H9 (cell line): Measurements from ENCODE around the gene PNKD. TPM values are rescaled to one million over a fixed set of nuclear protein-coding genes. Genes with fewer than 3 reads are reported as not detected.

Experiments used
- DNase-seq: peaks from one replicate; pipeline ENCODE4 v3.0.0-alpha.2; 2017
- H2AFZ ChIP-seq: one replicate; pipeline ENCODE4 v1.6.1; 2013; ENCODE audit warnings: mild to moderate bottlenecking, low read length, control low read depth, moderate library complexity
- H2AK5ac ChIP-seq: 2 replicates; pipeline ENCODE4 v1.6.1; 2013; ENCODE audit warnings: low read length, control low read depth, mixed read lengths; ENCODE audit not compliant: insufficient read length
- H2BK120ac ChIP-seq: one replicate; pipeline ENCODE4 v1.6.1; 2013; ENCODE audit warnings: low read depth, mild to moderate bottlenecking, low read length, control low read depth, inconsistent platforms; ENCODE audit not compliant: poor library complexity, severe bottlenecking
- H2BK12ac ChIP-seq: 2 replicates; pipeline ENCODE4 v1.6.1; 2013; ENCODE audit warnings: low read length, control low read depth, mixed read lengths, low read depth; ENCODE audit not compliant: insufficient read length
- H2BK15ac ChIP-seq: 2 replicates; pipeline ENCODE4 v1.6.1; 2013; ENCODE audit warnings: low read depth, low read length, control low read depth
- H2BK20ac ChIP-seq: one replicate; pipeline ENCODE4 v1.6.1; 2013; ENCODE audit warnings: low read depth, mild to moderate bottlenecking, low read length, control low read depth, inconsistent platforms; ENCODE audit not compliant: poor library complexity, severe bottlenecking
- H2BK5ac ChIP-seq: 2 replicates; pipeline ENCODE4 v1.6.1; 2013; ENCODE audit warnings: low read length, control low read depth, mixed read lengths; ENCODE audit not compliant: insufficient read length
- H3K14ac ChIP-seq: 2 replicates; pipeline ENCODE4 v1.6.1; 2013; ENCODE audit warnings: low read length, control low read depth; ENCODE audit not compliant: insufficient read depth
- H3K18ac ChIP-seq: 2 replicates; pipeline ENCODE4 v1.6.1; 2013; ENCODE audit warnings: low read depth, mild to moderate bottlenecking, mixed read lengths, low read length, control low read depth; ENCODE audit not compliant: insufficient read length
- H3K23ac ChIP-seq: 2 replicates; pipeline ENCODE4 v1.6.1; 2013; ENCODE audit warnings: low read length, control low read depth, mixed read lengths, low read depth; ENCODE audit not compliant: insufficient read length
- H3K23me2 ChIP-seq: 2 replicates; pipeline ENCODE4 v1.6.1; 2013; ENCODE audit warnings: low read depth, mild to moderate bottlenecking, mixed read lengths, low read length, control low read depth; ENCODE audit not compliant: insufficient read length, poor library complexity, severe bottlenecking
- H3K27ac ChIP-seq: 2 replicates; pipeline ENCODE4 v1.5.1; 2013; ENCODE audit warnings: low read length, control low read depth, mixed read lengths, low read depth; ENCODE audit not compliant: insufficient read length
- H3K27me3 ChIP-seq: 2 replicates; pipeline ENCODE4 v1.6.1; 2013; ENCODE audit warnings: low read length, control low read depth, inconsistent platforms; ENCODE audit not compliant: insufficient read depth
- H3K4ac ChIP-seq: 2 replicates; pipeline ENCODE4 v1.6.1; 2013; ENCODE audit warnings: low read depth, mild to moderate bottlenecking, control low read depth, inconsistent platforms, low read length, moderate library complexity
- H3K4me1 ChIP-seq: 2 replicates; pipeline ENCODE4 v1.6.1; 2013; ENCODE audit warnings: low read length, control low read depth, inconsistent platforms; ENCODE audit not compliant: insufficient read depth
- H3K4me2 ChIP-seq: 2 replicates; pipeline ENCODE4 v1.6.1; 2013; ENCODE audit warnings: low read length, control low read depth, mixed read lengths; ENCODE audit not compliant: insufficient read length, insufficient read depth
- H3K56ac ChIP-seq: 2 replicates; pipeline ENCODE4 v1.6.1; 2013; ENCODE audit warnings: low read depth, mild to moderate bottlenecking, mixed read lengths, low read length, control low read depth; ENCODE audit not compliant: insufficient read length
- H3K79me1 ChIP-seq: 2 replicates; pipeline ENCODE4 v1.6.1; 2013; ENCODE audit warnings: low read depth, mild to moderate bottlenecking, moderate library complexity, low read length, control low read depth, inconsistent platforms; ENCODE audit not compliant: insufficient read depth, poor library complexity, severe bottlenecking
- H3K79me2 ChIP-seq: 2 replicates; pipeline ENCODE4 v1.6.1; 2013; ENCODE audit warnings: low read length, control low read depth, inconsistent platforms; ENCODE audit not compliant: insufficient read depth
- H3K9ac ChIP-seq: 2 replicates; pipeline ENCODE4 v1.6.1; 2013; ENCODE audit warnings: low read length, control low read depth, mixed read lengths; ENCODE audit not compliant: insufficient read length; ENCODE audit errors: extremely low read depth
- H3K9me3 ChIP-seq: one replicate; pipeline ENCODE4 v1.6.1; 2013; ENCODE audit warnings: low read depth, low read length, inconsistent platforms; ENCODE audit not compliant: control insufficient read depth
- H3T11ph ChIP-seq: one replicate; pipeline ENCODE4 v1.6.1; 2013; ENCODE audit warnings: mild to moderate bottlenecking, low read length, control low read depth, inconsistent platforms
- H4K20me1 ChIP-seq: one replicate; pipeline ENCODE4 v1.6.1; 2013; ENCODE audit not compliant: control insufficient read depth, insufficient read length, insufficient read depth
- H4K5ac ChIP-seq: 2 replicates; pipeline ENCODE4 v1.6.1; 2013; ENCODE audit warnings: low read depth, mild to moderate bottlenecking, mixed read lengths, low read length, control low read depth; ENCODE audit not compliant: insufficient read length
- H4K8ac ChIP-seq: replicated peaks from 2 replicates; pipeline ENCODE4 v1.6.1; 2013; ENCODE audit warnings: low read length, control low read depth, mixed read lengths, low read depth; ENCODE audit not compliant: insufficient read length
- H4K91ac ChIP-seq: 2 replicates; pipeline ENCODE4 v1.6.1; 2013; ENCODE audit warnings: low read depth, mild to moderate bottlenecking, moderate library complexity, mixed read lengths, low read length, control low read depth; ENCODE audit not compliant: insufficient read length
- H3K27ac Mint-ChIP-seq, 3 experiments: 2 replicates in 2 of 3; 3 replicates in 1 of 3; pipeline ENCODE4 v1.8.0; 2020 to 2021; ENCODE audit warnings: mixed read lengths in 3 of 3, mild to moderate bottlenecking in 1 of 3, moderate library complexity in 1 of 3
- H3K27me3 Mint-ChIP-seq: 2 replicates; pipeline ENCODE4 v1.8.0; 2021; ENCODE audit warnings: low read depth, mild to moderate bottlenecking, moderate library complexity, mixed read lengths
- H3K36me3 Mint-ChIP-seq, 3 experiments: 2 replicates in 2 of 3; 3 replicates in 1 of 3; pipeline ENCODE4 v1.8.0; 2020 to 2021; ENCODE audit warnings: low read depth in 3 of 3, mixed read lengths in 3 of 3; ENCODE audit not compliant: insufficient read depth in 1 of 3
- H3K4me1 Mint-ChIP-seq, 2 experiments: 2 replicates each; pipeline ENCODE4 v1.8.0; 2020; ENCODE audit warnings: mixed read lengths in 2 of 2
- H3K4me3 Mint-ChIP-seq, 2 experiments: 2 replicates in 1 of 2; 3 replicates in 1 of 2; pipeline ENCODE4 v1.8.0; 2020 to 2021; ENCODE audit warnings: mild to moderate bottlenecking in 2 of 2, mixed read lengths in 2 of 2, moderate library complexity in 1 of 2
- H3K9me3 Mint-ChIP-seq, 2 experiments: 2 replicates in 1 of 2; 3 replicates in 1 of 2; pipeline ENCODE4 v1.8.0; 2020; ENCODE audit warnings: mild to moderate bottlenecking in 2 of 2, mixed read lengths in 2 of 2, moderate library complexity in 1 of 2
- WGBS: extraction: QIAGEN DNeasy Blood & Tissue Kit; methylation state at CpG from one replicate; pipeline ENCODE4 v1.1.7; 2013; ENCODE audit warnings: missing lambda C conversion rate, low lambda C conversion rate, mixed read lengths; ENCODE audit not compliant: insufficient read length; ENCODE audit errors: extremely low coverage; 5-methylcytosine and 5-hydroxymethylcytosine counted together
- total RNA-seq: library from RNA; stranded (reverse); gene quantifications from 2 replicates; pipeline ENCODE4 v1.2.1, GENCODE V29; 2021
- TF ChIP-seq, protein P1 (sequence below): fragments of 200-600 bp; sonication (generic); conservative IDR thresholded peaks from 3 replicates; pipeline ENCODE4 v1.8.0; 2021; ENCODE audit warnings: antibody characterized with exemption, mild to moderate bottlenecking

Gene PNKD
- total RNA-seq, 1 experiment from 2014 or later, result 31.6 TPM

GRCh38 chr2:218271487-218271797 lies 1.1 kb downstream of the PNKD start:
- H2AFZ ChIP-seq, result no peak overlapping the region
- no peak overlapping the region for H2BK12ac ChIP-seq
- no peak overlapping the region for H3K18ac ChIP-seq
- no peak overlapping the region for H2BK5ac ChIP-seq
- peaks cover 18 to 21% of the 10 kb centered on the region in 2 experiments for H3K4me1 Mint-ChIP-seq
- no peaks in the 10 kb centered on the region for H4K20me1 ChIP-seq
- H3T11ph ChIP-seq, result no peak overlapping the region
- no peak overlapping the region for H3K27ac ChIP-seq
- H3K9me3 Mint-ChIP-seq, result no peaks in the 10 kb centered on the region
- H3K23me2 ChIP-seq, result peaks cover 9% of the 10 kb centered on the region
- H3K79me2 ChIP-seq, result no peaks in the 10 kb centered on the region
- TF ChIP-seq, protein P1, sequence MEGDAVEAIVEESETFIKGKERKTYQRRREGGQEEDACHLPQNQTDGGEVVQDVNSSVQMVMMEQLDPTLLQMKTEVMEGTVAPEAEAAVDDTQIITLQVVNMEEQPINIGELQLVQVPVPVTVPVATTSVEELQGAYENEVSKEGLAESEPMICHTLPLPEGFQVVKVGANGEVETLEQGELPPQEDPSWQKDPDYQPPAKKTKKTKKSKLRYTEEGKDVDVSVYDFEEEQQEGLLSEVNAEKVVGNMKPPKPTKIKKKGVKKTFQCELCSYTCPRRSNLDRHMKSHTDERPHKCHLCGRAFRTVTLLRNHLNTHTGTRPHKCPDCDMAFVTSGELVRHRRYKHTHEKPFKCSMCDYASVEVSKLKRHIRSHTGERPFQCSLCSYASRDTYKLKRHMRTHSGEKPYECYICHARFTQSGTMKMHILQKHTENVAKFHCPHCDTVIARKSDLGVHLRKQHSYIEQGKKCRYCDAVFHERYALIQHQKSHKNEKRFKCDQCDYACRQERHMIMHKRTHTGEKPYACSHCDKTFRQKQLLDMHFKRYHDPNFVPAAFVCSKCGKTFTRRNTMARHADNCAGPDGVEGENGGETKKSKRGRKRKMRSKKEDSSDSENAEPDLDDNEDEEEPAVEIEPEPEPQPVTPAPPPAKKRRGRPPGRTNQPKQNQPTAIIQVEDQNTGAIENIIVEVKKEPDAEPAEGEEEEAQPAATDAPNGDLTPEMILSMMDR, result no peak
- H3K9ac ChIP-seq, result no peak overlapping the region
- H3K27me3 Mint-ChIP-seq, result no peaks in the 10 kb centered on the region; the same call in 1 of the 2 replicates
- WGBS, result no CpG with 5 or more reads among the region's 4 CpGs
- peak overlapping the region; percentile 97 for H3K4me2 ChIP-seq
- H2BK15ac ChIP-seq, result no peak overlapping the region
- no peak overlapping the region for H4K91ac ChIP-seq
- H2AK5ac ChIP-seq, result no peak overlapping the region
- H3K56ac ChIP-seq, result no peak overlapping the region
- H2BK120ac ChIP-seq, result no peak overlapping the region
- DNase-seq, result no peak
- H3K4me1 ChIP-seq, result no peaks in the 10 kb centered on the region
- H3K9me3 ChIP-seq, result no peaks in the 10 kb centered on the region
- H3K36me3 Mint-ChIP-seq, result peaks cover 17 to 44% (median 41%) of the 10 kb centered on the region in 3 experiments; a peak in 6 of 7 replicates
- no peaks in the 10 kb centered on the region for H3K27me3 ChIP-seq
- H2BK20ac ChIP-seq, result no peak overlapping the region
- H3K79me1 ChIP-seq, result no peaks in the 10 kb centered on the region
- no peak overlapping the region for H3K27ac Mint-ChIP-seq
- H4K8ac ChIP-seq, result no peak overlapping the region
- no peak overlapping the region for H3K23ac ChIP-seq
- no peak overlapping the region for H3K4ac ChIP-seq
- H3K4me3 Mint-ChIP-seq, result peak overlapping the region; percentile 80 to 92
- H4K5ac ChIP-seq, result no peak overlapping the region
- no peak overlapping the region for H3K14ac ChIP-seq
